ENCODE measurements around the gene PMS1.
"Not testable (repeated sequence)": the region's sequence is repeated elsewhere in the genome, so short reads cannot be mapped to it uniquely, and the experiment has no call there.

PMS1 gene

DNA sequence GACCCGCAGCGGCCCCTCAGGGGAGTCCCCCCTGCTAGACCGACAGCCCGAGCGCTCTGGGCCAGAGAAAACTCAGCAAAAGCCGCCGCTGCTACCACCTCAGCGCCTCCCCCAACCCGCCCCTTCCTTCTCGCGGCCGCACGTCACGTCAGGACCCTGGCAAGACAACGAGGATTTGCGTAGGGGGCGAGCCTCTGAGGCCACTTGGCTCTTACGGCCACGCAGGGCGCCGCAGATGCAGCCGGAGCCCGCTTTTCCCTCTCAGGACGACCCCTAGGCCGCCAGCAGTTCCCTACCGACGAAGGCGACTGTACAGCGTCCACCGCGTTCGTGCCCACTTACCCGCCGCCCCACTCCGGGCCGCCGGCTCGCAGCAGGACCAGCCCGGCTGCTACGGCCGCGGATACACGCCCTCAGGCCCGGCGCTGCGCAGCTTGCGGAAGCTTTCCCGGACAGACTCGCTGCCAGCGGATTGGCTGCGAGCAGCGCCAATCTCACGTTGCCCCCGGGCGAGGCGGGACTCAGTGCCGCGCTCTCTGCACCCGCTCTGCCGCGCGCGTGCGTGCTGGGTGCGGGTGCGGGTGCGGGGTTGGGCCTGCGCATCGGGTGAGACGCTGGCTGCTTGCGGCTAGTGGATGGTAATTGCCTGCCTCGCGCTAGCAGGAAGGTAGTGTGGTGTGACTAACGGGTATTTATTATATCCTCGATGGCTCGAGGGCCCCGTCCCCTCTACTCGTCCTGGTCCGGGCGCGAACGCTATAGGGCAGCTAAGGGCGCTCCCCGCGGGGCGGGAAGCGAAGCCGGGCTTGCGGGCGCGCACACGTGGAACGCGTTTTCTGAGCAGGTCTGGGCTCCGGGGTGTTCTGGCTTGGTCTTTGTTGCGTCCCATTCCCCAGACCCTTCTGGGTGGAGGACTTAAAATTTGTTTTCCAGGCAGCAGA lies at the start of gene PMS1, which contains the start of gene ORMDL1:
Gene PMS1, plus strand, starts transcription at position 524 of the 941 bp plus-strand sequence. CDS start 7,360 bp downstream, outside the sequence.
Gene ORMDL1, minus strand, starts transcription at position 413 of the 941 bp plus-strand sequence. CDS start 1,744 bp downstream, outside the sequence.
- peak; percentile 82 for DNase-seq (ENCODE audit: low read depth)
- H3K4me3 ChIP-seq (ENCODE audit: control insufficient read depth, low read depth, low read length): peak within 1 kb of the TSS; percentile 88
- TF ChIP-seq, protein P1, sequence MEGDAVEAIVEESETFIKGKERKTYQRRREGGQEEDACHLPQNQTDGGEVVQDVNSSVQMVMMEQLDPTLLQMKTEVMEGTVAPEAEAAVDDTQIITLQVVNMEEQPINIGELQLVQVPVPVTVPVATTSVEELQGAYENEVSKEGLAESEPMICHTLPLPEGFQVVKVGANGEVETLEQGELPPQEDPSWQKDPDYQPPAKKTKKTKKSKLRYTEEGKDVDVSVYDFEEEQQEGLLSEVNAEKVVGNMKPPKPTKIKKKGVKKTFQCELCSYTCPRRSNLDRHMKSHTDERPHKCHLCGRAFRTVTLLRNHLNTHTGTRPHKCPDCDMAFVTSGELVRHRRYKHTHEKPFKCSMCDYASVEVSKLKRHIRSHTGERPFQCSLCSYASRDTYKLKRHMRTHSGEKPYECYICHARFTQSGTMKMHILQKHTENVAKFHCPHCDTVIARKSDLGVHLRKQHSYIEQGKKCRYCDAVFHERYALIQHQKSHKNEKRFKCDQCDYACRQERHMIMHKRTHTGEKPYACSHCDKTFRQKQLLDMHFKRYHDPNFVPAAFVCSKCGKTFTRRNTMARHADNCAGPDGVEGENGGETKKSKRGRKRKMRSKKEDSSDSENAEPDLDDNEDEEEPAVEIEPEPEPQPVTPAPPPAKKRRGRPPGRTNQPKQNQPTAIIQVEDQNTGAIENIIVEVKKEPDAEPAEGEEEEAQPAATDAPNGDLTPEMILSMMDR (IDR thresholded peaks at IDR 0.05; ENCODE audit: control insufficient read depth, insufficient read depth, low read depth, low read length, missing control alignments): no peak

GRCh38 chr2:189751080-189751658 lies 33.1 kb upstream of the PMS1 start:
- no peak overlapping the region for H3K4me3 ChIP-seq (ENCODE audit: control insufficient read depth, low read depth, low read length)
- no peak for DNase-seq (ENCODE audit: low read depth)
- TF ChIP-seq, protein P1 (IDR thresholded peaks at IDR 0.05; ENCODE audit: control insufficient read depth, insufficient read depth, low read depth, low read length, missing control alignments): peak; percentile 73

GRCh38 chr2:189756311-189756952 lies 27.8 kb upstream of the PMS1 start:
- no peak for DNase-seq (ENCODE audit: low read depth)
- TF ChIP-seq, protein P1 (IDR thresholded peaks at IDR 0.05; ENCODE audit: control insufficient read depth, insufficient read depth, low read depth, low read length, missing control alignments): no peak
- H3K4me3 ChIP-seq (ENCODE audit: control insufficient read depth, low read depth, low read length): no peak overlapping the region

DNA sequence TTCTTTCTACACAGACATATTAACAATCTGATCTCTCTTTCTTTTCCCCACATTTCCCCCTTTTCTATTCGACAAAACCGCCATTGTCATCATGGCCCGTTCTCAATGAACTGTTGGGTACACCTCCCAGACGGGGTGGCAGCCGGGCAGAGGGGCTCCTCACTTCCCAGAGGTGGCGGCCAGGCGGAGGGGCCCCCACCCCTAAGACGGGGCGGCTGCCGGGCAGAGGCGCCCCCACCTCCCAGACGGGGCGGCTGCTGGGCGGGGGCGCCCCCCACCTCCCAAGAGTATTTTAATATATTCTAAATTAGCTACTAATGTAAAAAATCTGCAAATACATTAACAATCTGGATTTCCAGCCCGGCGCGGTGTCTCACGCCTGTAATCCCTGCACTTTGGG lies 24.1 kb upstream of the PMS1 start:
- not testable (repeated sequence) for H3K4me3 ChIP-seq (ENCODE audit: control insufficient read depth, low read depth, low read length); DNase-seq (ENCODE audit: low read depth)

DNA sequence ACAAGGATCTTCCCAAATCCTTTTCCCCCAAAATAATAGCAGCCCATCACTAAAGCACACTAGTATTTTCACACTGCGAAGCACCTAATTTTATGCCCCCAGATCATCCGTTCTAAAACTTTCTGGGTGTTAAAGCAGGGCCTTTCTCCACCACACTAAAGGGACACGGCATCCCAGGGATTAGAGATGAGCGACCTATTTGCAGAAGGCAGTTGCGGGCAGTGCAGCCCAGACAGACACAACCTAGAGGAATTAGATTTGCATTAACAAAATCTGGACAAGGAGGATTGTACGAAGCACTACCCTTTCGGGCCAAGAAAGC lies 22.1 kb upstream of the PMS1 start:
- TF ChIP-seq, protein P1 (IDR thresholded peaks at IDR 0.05; ENCODE audit: control insufficient read depth, insufficient read depth, low read depth, low read length, missing control alignments): no peak
- peak overlapping the region; percentile 77 for H3K4me3 ChIP-seq (ENCODE audit: control insufficient read depth, low read depth, low read length)
- no peak for DNase-seq (ENCODE audit: low read depth)

GRCh38 chr2:189762551-189763298 lies 21.5 kb upstream of the PMS1 start, which contains the start of gene OSGEPL1:
Gene OSGEPL1, minus strand, starts transcription at chr2:189762792. Its CDS starts 1,152 bp downstream, at chr2:189761640.
- DNase-seq (ENCODE audit: low read depth): peak; percentile 57
- H3K4me3 ChIP-seq (ENCODE audit: control insufficient read depth, low read depth, low read length): peak within 1 kb of the TSS; percentile 77
- TF ChIP-seq, protein P1 (IDR thresholded peaks at IDR 0.05; ENCODE audit: control insufficient read depth, insufficient read depth, low read depth, low read length, missing control alignments): peak; percentile 60

Measured in AG09309 (cell line).